ENCODE data around the gene ATP6V1C2. TPM values are rescaled to one million over a fixed set of nuclear protein-coding genes. Genes with fewer than 3 reads are reported as not detected.

The ATP6V1C2 gene
- total RNA-seq, 1 donor, result not detected

GRCh38 chr2:10826026-10826425 lies 104.6 kb downstream of the ATP6V1C2 start:
- H3K4me3 ChIP-seq (ENCODE audit: low read depth, low read length), result no peak overlapping the region
- DNase-seq (ENCODE audit: low read depth), result no peak
- TF ChIP-seq CTCF (IDR thresholded peaks at IDR 0.05; ENCODE audit: insufficient read depth, low read length), result no peak

GRCh38 chr2:10826625-10827024 lies 105.2 kb downstream of the ATP6V1C2 start:
- no peak for DNase-seq (ENCODE audit: low read depth)
- TF ChIP-seq CTCF (IDR thresholded peaks at IDR 0.05; ENCODE audit: insufficient read depth, low read length), result no peak
- H3K4me3 ChIP-seq (ENCODE audit: low read depth, low read length), result no peak overlapping the region

- H3K4me3 ChIP-seq (ENCODE audit: low read depth, low read length), result no peak overlapping the region
- DNase-seq (ENCODE audit: low read depth), result no peak
- TF ChIP-seq CTCF (IDR thresholded peaks at IDR 0.05; ENCODE audit: insufficient read depth, low read length), result no peak
Observed at GRCh38 chr2:10828346-10828745, 106.9 kb downstream of the ATP6V1C2 start.

- H3K4me3 ChIP-seq (ENCODE audit: low read depth, low read length), result no peak overlapping the region
- no peak for TF ChIP-seq CTCF (IDR thresholded peaks at IDR 0.05; ENCODE audit: insufficient read depth, low read length)
- DNase-seq (ENCODE audit: low read depth), result no peak
Observed at GRCh38 chr2:10829299-10829698, 107.9 kb downstream of the ATP6V1C2 start.

GRCh38 chr2:10830203-10830602 lies 108.8 kb downstream of the ATP6V1C2 start:
- no peak for TF ChIP-seq CTCF (IDR thresholded peaks at IDR 0.05; ENCODE audit: insufficient read depth, low read length)

GRCh38 chr2:10830641-10831399 lies 109.4 kb downstream of the ATP6V1C2 start:
- no peak for DNase-seq (ENCODE audit: low read depth)
- no peak overlapping the region for H3K4me3 ChIP-seq (ENCODE audit: low read depth, low read length)
- no peak for TF ChIP-seq CTCF (IDR thresholded peaks at IDR 0.05; ENCODE audit: insufficient read depth, low read length)

More at GRCh38 chr2:10830203-10830602, 108.8 kb downstream of the ATP6V1C2 start:
- H3K4me3 ChIP-seq (ENCODE audit: low read depth, low read length), result no peak overlapping the region
- DNase-seq (ENCODE audit: low read depth), result no peak

All from fibroblast of the aortic adventitia (primary cell).